ENCODE measurements around the gene ARF1.

ARF1 gene

GRCh38 chr1:228141226-228142044 lies 58.9 kb downstream of the ARF1 start:
- DNase-seq (ENCODE audit: low read depth): no peak

GRCh38 chr1:228142155-228142691 lies 59.7 kb downstream of the ARF1 start:
- DNase-seq (ENCODE audit: low read depth): no peak
- H3K4me3 ChIP-seq (ENCODE audit: low read depth, low read length): peak overlapping the region; percentile 96

More at GRCh38 chr1:228141226-228142044, 58.9 kb downstream of the ARF1 start:
- peak overlapping the region; percentile 96 for H3K4me3 ChIP-seq (ENCODE audit: low read depth, low read length)

GRCh38 chr1:228142701-228143136 lies 60.2 kb downstream of the ARF1 start:
- no peak for DNase-seq (ENCODE audit: low read depth)
- H3K4me3 ChIP-seq (ENCODE audit: low read depth, low read length): no peak overlapping the region

- no peak overlapping the region for H3K4me3 ChIP-seq (ENCODE audit: low read depth, low read length)
- no peak for DNase-seq (ENCODE audit: low read depth)
Measured at GRCh38 chr1:228143480-228144192, 61.1 kb downstream of the ARF1 start.

- DNase-seq (ENCODE audit: low read depth): no peak
- no peak overlapping the region for H3K4me3 ChIP-seq (ENCODE audit: low read depth, low read length)
Measured at GRCh38 chr1:228144193-228144992, 61.9 kb downstream of the ARF1 start.

GRCh38 chr1:228144993-228145343 lies 62.5 kb downstream of the ARF1 start:
- H3K4me3 ChIP-seq (ENCODE audit: low read depth, low read length): no peak overlapping the region
- DNase-seq (ENCODE audit: low read depth): no peak

- no peak overlapping the region for H3K4me3 ChIP-seq (ENCODE audit: low read depth, low read length)
- no peak for DNase-seq (ENCODE audit: low read depth)
Measured at GRCh38 chr1:228145463-228146416, 63.2 kb downstream of the ARF1 start.

- H3K4me3 ChIP-seq (ENCODE audit: low read depth, low read length): no peak overlapping the region
- no peak for DNase-seq (ENCODE audit: low read depth)
Measured at GRCh38 chr1:228146417-228147150, 64.1 kb downstream of the ARF1 start.

- no peak for DNase-seq (ENCODE audit: low read depth)
Measured at GRCh38 chr1:228147151-228147693, 64.7 kb downstream of the ARF1 start.

GRCh38 chr1:228147768-228148167 lies 65.3 kb downstream of the ARF1 start:
- no peak overlapping the region for H3K4me3 ChIP-seq (ENCODE audit: low read depth, low read length)
- DNase-seq (ENCODE audit: low read depth): no peak

More at GRCh38 chr1:228147151-228147693, 64.7 kb downstream of the ARF1 start:
- no peak overlapping the region for H3K4me3 ChIP-seq (ENCODE audit: low read depth, low read length)

- no peak for DNase-seq (ENCODE audit: low read depth)
- H3K4me3 ChIP-seq (ENCODE audit: low read depth, low read length): no peak overlapping the region
Measured at GRCh38 chr1:228148196-228148861, 65.8 kb downstream of the ARF1 start.

Data from skeletal muscle cell (primary cell).